K562 (cell line): ENCODE results near the gene PLEKHB1. TPM values are rescaled to one million over a fixed set of nuclear protein-coding genes. Genes with fewer than 3 reads are reported as not detected.

ENCODE experiments used
- ATAC-seq: fragments of 200-7000 bp; cut with Tn5 transposase; 3 replicates; pipeline ENCODE4 v1.9.1; 2020; ENCODE audit warnings: moderate library complexity
- BruUV-seq: library from RNA; stranded (reverse); fragments of 400-500 nt; replicated peaks from 2 replicates; lab custom pipeline; 2021; lab: Mats Ljungman, UMichigan
- CTCF ChIA-PET: fragments of 300-600 bp; formaldehyde crosslinking; extraction: SDS; loops from one replicate; lab custom pipeline; 2021; ENCODE audit warnings: low intra/inter-chr PET ratio; lab: Yijun Ruan, JAX
- POLR2A ChIA-PET: fragments of 300-600, 350-650 bp; sonication (Branson Sonifier 250); formaldehyde crosslinking; extraction: SDS; loops from one replicate; lab custom pipeline; 2021; ENCODE audit warnings: antibody characterized with exemption, inconsistent platforms; lab: Yijun Ruan, JAX
- DNase-seq, 4 experiments: peaks; one replicate each; pipeline versions ENCODE4 v3.0.0 to v3.0.0-alpha.2; 2011 to 2018; ENCODE audit warnings: low spot score in 3 of 4, mixed read lengths in 3 of 4; ENCODE audit errors: extremely low read depth in 1 of 4
- FAIRE-seq: peaks from 2 replicates; lab custom pipeline; 2011; peaks lifted over from hg19 to GRCh38; lab: Jason Lieb, UNC
- H2AFZ ChIP-seq: 2 replicates; pipeline ENCODE4 v1.6.0; 2011; ENCODE audit warnings: low read depth, low read length, control low read depth, inconsistent platforms
- H3K27ac ChIP-seq: fragments of 200-600 bp; 3 replicates; pipeline ENCODE4 v1.8.0; 2011; ENCODE audit warnings: low read depth, mild to moderate bottlenecking, control low read depth, inconsistent platforms, low read length, moderate library complexity, mixed read lengths; ENCODE audit errors: extremely low read depth
- H3K27me3 ChIP-seq, 2 experiments: fragments of 300-600 bp in 1 of 2; 2 replicates in 1 of 2; 3 replicates in 1 of 2; pipeline versions ENCODE4 v1.6.0 to v1.8.0; 2011; ENCODE audit warnings: inconsistent platforms in 2 of 2, low read length in 2 of 2, mild to moderate bottlenecking in 1 of 2, mixed read lengths in 1 of 2, moderate library complexity in 1 of 2; ENCODE audit not compliant: control insufficient read depth in 2 of 2, insufficient read depth in 2 of 2
- H3K36me3 ChIP-seq: fragments of 300-600 bp; 3 replicates; pipeline ENCODE4 v1.8.0; 2011; ENCODE audit warnings: mild to moderate bottlenecking, low read length, inconsistent platforms; ENCODE audit not compliant: control insufficient read depth, insufficient read depth
- H3K4me1 ChIP-seq, 2 experiments: fragments of 200-600 bp in 1 of 2; replicated peaks in 1 of 2; 2 replicates in 1 of 2; 3 replicates in 1 of 2; pipeline versions ENCODE4 v1.5.1 to v1.8.0; 2011; ENCODE audit warnings: inconsistent platforms in 2 of 2, low read length in 2 of 2, mild to moderate bottlenecking in 1 of 2, mixed read lengths in 1 of 2, moderate library complexity in 1 of 2; ENCODE audit not compliant: control insufficient read depth in 2 of 2, insufficient read depth in 2 of 2
- H3K4me2 ChIP-seq: 2 replicates; pipeline ENCODE4 v1.6.1; 2011; ENCODE audit warnings: low read length, control low read depth, inconsistent platforms, mixed read lengths; ENCODE audit not compliant: insufficient read depth
- H3K4me3 ChIP-seq: fragments of 200-600 bp; sonication (generic), shearing (Covaris generic); 2 replicates; pipeline ENCODE4 v1.5.1; 2016; ENCODE audit warnings: control low read depth, inconsistent platforms
- H3K79me2 ChIP-seq: fragments of 200-600 bp; 3 replicates; pipeline ENCODE4 v1.8.0; 2011; ENCODE audit warnings: low read length, inconsistent platforms; ENCODE audit not compliant: control insufficient read depth, insufficient read depth
- H3K9ac ChIP-seq, 2 experiments: 2 replicates each; pipeline versions ENCODE4 v1.6.0 to v1.6.1; 2011; ENCODE audit warnings: low read depth in 2 of 2, low read length in 2 of 2, control low read depth in 1 of 2, inconsistent platforms in 1 of 2, mild to moderate bottlenecking in 1 of 2, mixed read lengths in 1 of 2; ENCODE audit not compliant: insufficient read depth in 1 of 2
- H3K9me1 ChIP-seq: one replicate; pipeline ENCODE4 v1.6.0; 2011; ENCODE audit warnings: inconsistent platforms, mild to moderate bottlenecking, low read length, moderate library complexity; ENCODE audit not compliant: control insufficient read depth, insufficient read depth
- H3K9me3 ChIP-seq: replicated peaks from 2 replicates; pipeline ENCODE4 v1.5.1; 2011; ENCODE audit warnings: low read depth, low read length, inconsistent platforms; ENCODE audit not compliant: control insufficient read depth, insufficient read depth
- H4K20me1 ChIP-seq: replicated peaks from 2 replicates; pipeline ENCODE4 v1.6.1; 2011; ENCODE audit warnings: low read length, inconsistent platforms, mixed read lengths; ENCODE audit not compliant: control insufficient read depth, insufficient read depth
- BDP1 ChIP-seq: IDR thresholded peaks from 3 replicates; pipeline ENCODE4 v1.6.1; 2011; ENCODE audit not compliant: insufficient read length, insufficient read depth
- EP300 ChIP-seq: IDR thresholded peaks from 2 replicates; pipeline ENCODE4 v1.6.1; 2012; ENCODE audit warnings: low read length, improper control_type of control experiment
- ETV5 ChIP-seq: sonication (generic); formaldehyde crosslinking; IDR thresholded peaks from 2 replicates; pipeline ENCODE4 v1.4.0; 2020; ENCODE audit warnings: low read depth, mild to moderate bottlenecking, missing genetic modification reagents
- KDM4B ChIP-seq, 2 experiments: fragments of 450-650 bp in 1 of 2; sonication (generic) in 1 of 2; IDR thresholded peaks; 2 replicates each; pipeline ENCODE4 v1.6.1; 2016 to 2017; ENCODE audit warnings: borderline replicate concordance in 2 of 2, antibody characterized with exemption in 1 of 2, low read depth in 1 of 2, mild to moderate bottlenecking in 1 of 2
- TARDBP ChIP-seq: fragments of 450-650 bp; IDR thresholded peaks from 2 replicates; pipeline ENCODE4 v1.6.1; 2016
- XRCC5 ChIP-seq: fragments of 200-400 bp; formaldehyde crosslinking; IDR thresholded peaks from 2 replicates; pipeline ENCODE4 v1.6.1; 2017; ENCODE audit warnings: low read depth, mild to moderate bottlenecking, low read length
- ZBTB17 ChIP-seq: fragments of 450-650 bp; formaldehyde crosslinking; IDR thresholded peaks from 2 replicates; pipeline ENCODE4 v1.4.0; 2020; ENCODE audit warnings: mild to moderate bottlenecking
- ZKSCAN8 ChIP-seq: fragments of 200-800 bp; sonication (Bioruptor generic); IDR thresholded peaks from 2 replicates; pipeline ENCODE4 v1.6.1; 2016; ENCODE audit warnings: missing genetic modification characterization, missing compliant biosample characterization
- WGBS: fragments of 100-300 bp; shearing (Covaris generic); methylation state at CpG from one replicate; pipeline ENCODE4 v1.1.6; 2016; ENCODE audit warnings: low coverage, mixed read lengths; ENCODE audit not compliant: insufficient coverage; ENCODE audit errors: missing lambda C conversion rate; 5-methylcytosine and 5-hydroxymethylcytosine counted together
- in situ Hi-C: fragments of 300-500 bp; cut with MboI; formaldehyde crosslinking; loops from 4 replicates; pipeline ENCODE4 v1.15.0; 2018; ENCODE audit warnings: inconsistent platforms, mixed read lengths
- intact Hi-C: fragments of 100-400 bp; cut with micrococcal nuclease; formaldehyde crosslinking; loops from 2 replicates; pipeline ENCODE4 v1.14.2; 2022
- polyA plus RNA-seq, 8 experiments: library from polyadenylated mRNA; depleted of rRNA in 4 of 8; stranded (reverse) in 5 of 8; unstranded in 3 of 8; fragments of >200 nt; fragmentation: Nextera tagmentation in 2 of 8; fragmentation: Illumina TruSeq in 1 of 8; extraction: Ambion mirVana in 2 of 8; extraction: Trizol in 1 of 8; gene quantifications; 2 replicates each; pipeline versions ENCODE4 v1.2.1 to v1.2.3, GENCODE V29; 2011 to 2014; ENCODE audit warnings: inconsistent platforms in 1 of 8, missing spikeins in 1 of 8
- total RNA-seq, 7 experiments: library from RNA; depleted of rRNA in 6 of 7; stranded (reverse); fragments of >200 nt in 6 of 7; fragmentation: Illumina TruSeq in 2 of 7; extraction: Trizol in 2 of 7; gene quantifications; 2 replicates each; pipeline versions ENCODE4 v1.2.1 to v1.2.3, GENCODE V29; 2011 to 2021; ENCODE audit warnings: low replicate concordance in 1 of 7
- TF ChIP-seq, protein P1 (sequence below), 2 experiments: fragments of 450-650 bp; IDR thresholded peaks; 2 replicates each; pipeline ENCODE4 v1.6.1; 2016
- TF ChIP-seq, protein P2 (sequence below): sonication (generic); formaldehyde crosslinking; IDR thresholded peaks from 2 replicates; pipeline ENCODE4 v1.8.0; 2022; ENCODE audit warnings: mild to moderate bottlenecking, low read depth, missing genetic modification reagents
- TF ChIP-seq, protein P3 (sequence below): sonication (generic); formaldehyde crosslinking; IDR thresholded peaks from 2 replicates; pipeline ENCODE4 v1.8.1; 2023; ENCODE audit warnings: missing genetic modification reagents, mild to moderate bottlenecking, borderline replicate concordance

The PLEKHB1 gene
- total and polyA plus RNA-seq, 9 of the 15 experiments (the other 6 are each of a cell fraction or from before 2014, with no cell fraction given): 0.07 to 0.62 (median 0.17) TPM; not detected in 2

DNA sequence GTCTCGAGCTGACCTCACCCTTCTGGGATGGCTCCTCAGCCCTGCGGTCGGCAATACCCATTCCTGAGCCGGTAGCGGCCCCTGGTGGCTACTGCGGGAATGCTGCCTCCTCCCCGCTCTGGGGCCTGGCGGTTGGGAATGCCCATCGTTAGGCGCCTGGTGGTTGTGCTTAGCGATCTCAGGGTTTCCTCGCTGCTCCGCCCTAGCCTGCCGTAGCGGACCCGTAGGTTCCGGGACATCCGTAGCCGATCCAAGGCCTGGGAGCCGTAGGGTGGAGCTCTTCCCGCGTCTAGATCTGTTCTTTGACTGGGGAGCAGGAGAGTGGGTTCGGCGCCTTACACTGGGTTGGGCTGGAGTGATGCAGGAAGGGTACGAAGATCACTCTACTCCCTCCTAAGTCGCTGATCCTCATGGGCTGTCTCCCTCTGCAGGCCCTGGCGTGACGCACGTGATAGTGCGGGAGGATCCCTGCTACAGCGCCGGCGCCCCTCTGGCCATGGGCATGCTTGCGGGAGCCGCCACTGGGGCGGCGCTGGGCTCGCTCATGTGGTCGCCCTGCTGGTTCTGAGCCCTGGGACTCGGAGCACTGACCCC lies 14.8 kb downstream of the PLEKHB1 start:
- peak overlapping the region in 1 of 2 experiments; percentile 75; a peak in 2 of 4 replicates for H3K9ac ChIP-seq
- H3K9me1 ChIP-seq: no peaks in the 10 kb centered on the region
- peaks cover 4% of the 10 kb centered on the region; the same call in 1 of the 2 replicates for H4K20me1 ChIP-seq
- ATAC-seq (peak; percentile 98), FAIRE-seq (peak; percentile 85), DNase-seq (peak; percentile 81 to 95 (median 94))
- H3K4me2 ChIP-seq: peak overlapping the region; percentile 63
- H3K9me3 ChIP-seq: no peaks in the 10 kb centered on the region
- ChIA-PET CTCF (interaction anchor here (0.6 to 3.2 kb wide), 8 partner anchors 35 to 354 kb away, joined by 3 to 37 read pairs (median 9); no protein-coding TSS in a partner anchor), POLR2A (interaction anchor here (0.6 to 1.8 kb wide), 5 partner anchors 12 to 263 kb away, joined by 3 to 9 read pairs (median 3); partner anchors contain the start of gene PLEKHB1)
- in situ Hi-C loops: no loop called here
- H3K4me1 ChIP-seq: peaks cover 6 to 12% of the 10 kb centered on the region in 2 experiments; a peak in 4 of 5 replicates
- intact Hi-C loops: loop anchor here (1.0 to 5.0 kb wide), 5 partner anchors 134 to 309 kb away; no protein-coding TSS in a partner anchor
- peak overlapping the region; percentile 96 for H2AFZ ChIP-seq
- H3K27me3 ChIP-seq: peaks cover 0 to 4% of the 10 kb centered on the region in 2 experiments; a peak in 1 of 5 replicates
- H3K79me2 ChIP-seq: no peaks in the 10 kb centered on the region
- H3K36me3 ChIP-seq: no peaks in the 10 kb centered on the region
- BruUV-seq: no TSS peak
- no peak overlapping the region for H3K27ac ChIP-seq
- 16% methylated on average over 37 of the region's 40 CpGs for WGBS
- peak overlapping the region; percentile 20; the same call in 1 of the 2 replicates for H3K4me3 ChIP-seq
- TF ChIP-seq, protein P1, sequence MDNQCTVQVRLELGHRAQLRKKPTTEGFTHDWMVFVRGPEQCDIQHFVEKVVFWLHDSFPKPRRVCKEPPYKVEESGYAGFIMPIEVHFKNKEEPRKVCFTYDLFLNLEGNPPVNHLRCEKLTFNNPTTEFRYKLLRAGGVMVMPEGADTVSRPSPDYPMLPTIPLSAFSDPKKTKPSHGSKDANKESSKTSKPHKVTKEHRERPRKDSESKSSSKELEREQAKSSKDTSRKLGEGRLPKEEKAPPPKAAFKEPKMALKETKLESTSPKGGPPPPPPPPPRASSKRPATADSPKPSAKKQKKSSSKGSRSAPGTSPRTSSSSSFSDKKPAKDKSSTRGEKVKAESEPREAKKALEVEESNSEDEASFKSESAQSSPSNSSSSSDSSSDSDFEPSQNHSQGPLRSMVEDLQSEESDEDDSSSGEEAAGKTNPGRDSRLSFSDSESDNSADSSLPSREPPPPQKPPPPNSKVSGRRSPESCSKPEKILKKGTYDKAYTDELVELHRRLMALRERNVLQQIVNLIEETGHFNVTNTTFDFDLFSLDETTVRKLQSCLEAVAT (IDR thresholded peaks at IDR 0.05): peak in 1 of 2 experiments; percentile 66; a peak in 1 of 4 replicates
- TF ChIP-seq BDP1: no peak
- TF ChIP-seq ETV5 (CRISPR knock-in tag): no peak; the same call in 1 of the 2 replicates
- 0 out of 4 replicates have a peak, but pooled peaks of 1 of the 2 experiments have one; percentile 52 for TF ChIP-seq KDM4B (IDR thresholded peaks at IDR 0.05; ENCODE audit: borderline replicate concordance in 2 of 2, low read depth in 1 of 2)
- TF ChIP-seq, protein P2, sequence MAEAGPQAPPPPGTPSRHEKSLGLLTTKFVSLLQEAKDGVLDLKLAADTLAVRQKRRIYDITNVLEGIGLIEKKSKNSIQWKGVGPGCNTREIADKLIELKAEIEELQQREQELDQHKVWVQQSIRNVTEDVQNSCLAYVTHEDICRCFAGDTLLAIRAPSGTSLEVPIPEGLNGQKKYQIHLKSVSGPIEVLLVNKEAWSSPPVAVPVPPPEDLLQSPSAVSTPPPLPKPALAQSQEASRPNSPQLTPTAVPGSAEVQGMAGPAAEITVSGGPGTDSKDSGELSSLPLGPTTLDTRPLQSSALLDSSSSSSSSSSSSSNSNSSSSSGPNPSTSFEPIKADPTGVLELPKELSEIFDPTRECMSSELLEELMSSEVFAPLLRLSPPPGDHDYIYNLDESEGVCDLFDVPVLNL: no peak
- TF ChIP-seq TARDBP: no peak
- TF ChIP-seq EP300: 0 out of 2 replicates have a peak, but pooled peaks have one; percentile 13
- no peak for TF ChIP-seq ZKSCAN8 (CRISPR knock-in tag)
- no peak for TF ChIP-seq ZBTB17
- TF ChIP-seq XRCC5: peak; percentile 80; the same call in 1 of the 2 replicates
- TF ChIP-seq, protein P3, sequence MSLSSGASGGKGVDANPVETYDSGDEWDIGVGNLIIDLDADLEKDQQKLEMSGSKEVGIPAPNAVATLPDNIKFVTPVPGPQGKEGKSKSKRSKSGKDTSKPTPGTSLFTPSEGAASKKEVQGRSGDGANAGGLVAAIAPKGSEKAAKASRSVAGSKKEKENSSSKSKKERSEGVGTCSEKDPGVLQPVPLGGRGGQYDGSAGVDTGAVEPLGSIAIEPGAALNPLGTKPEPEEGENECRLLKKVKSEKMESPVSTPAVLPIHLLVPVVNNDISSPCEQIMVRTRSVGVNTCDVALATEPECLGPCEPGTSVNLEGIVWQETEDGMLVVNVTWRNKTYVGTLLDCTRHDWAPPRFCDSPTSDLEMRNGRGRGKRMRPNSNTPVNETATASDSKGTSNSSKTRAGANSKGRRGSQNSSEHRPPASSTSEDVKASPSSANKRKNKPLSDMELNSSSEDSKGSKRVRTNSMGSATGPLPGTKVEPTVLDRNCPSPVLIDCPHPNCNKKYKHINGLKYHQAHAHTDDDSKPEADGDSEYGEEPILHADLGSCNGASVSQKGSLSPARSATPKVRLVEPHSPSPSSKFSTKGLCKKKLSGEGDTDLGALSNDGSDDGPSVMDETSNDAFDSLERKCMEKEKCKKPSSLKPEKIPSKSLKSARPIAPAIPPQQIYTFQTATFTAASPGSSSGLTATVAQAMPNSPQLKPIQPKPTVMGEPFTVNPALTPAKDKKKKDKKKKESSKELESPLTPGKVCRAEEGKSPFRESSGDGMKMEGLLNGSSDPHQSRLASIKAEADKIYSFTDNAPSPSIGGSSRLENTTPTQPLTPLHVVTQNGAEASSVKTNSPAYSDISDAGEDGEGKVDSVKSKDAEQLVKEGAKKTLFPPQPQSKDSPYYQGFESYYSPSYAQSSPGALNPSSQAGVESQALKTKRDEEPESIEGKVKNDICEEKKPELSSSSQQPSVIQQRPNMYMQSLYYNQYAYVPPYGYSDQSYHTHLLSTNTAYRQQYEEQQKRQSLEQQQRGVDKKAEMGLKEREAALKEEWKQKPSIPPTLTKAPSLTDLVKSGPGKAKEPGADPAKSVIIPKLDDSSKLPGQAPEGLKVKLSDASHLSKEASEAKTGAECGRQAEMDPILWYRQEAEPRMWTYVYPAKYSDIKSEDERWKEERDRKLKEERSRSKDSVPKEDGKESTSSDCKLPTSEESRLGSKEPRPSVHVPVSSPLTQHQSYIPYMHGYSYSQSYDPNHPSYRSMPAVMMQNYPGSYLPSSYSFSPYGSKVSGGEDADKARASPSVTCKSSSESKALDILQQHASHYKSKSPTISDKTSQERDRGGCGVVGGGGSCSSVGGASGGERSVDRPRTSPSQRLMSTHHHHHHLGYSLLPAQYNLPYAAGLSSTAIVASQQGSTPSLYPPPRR: no peak
